Measurements from ENCODE around the gene RIPK4.
"Not testable (repeated sequence)": the region's sequence is repeated elsewhere in the genome, so short reads cannot be mapped to it uniquely, and the experiment has no call there.

The RIPK4 gene

GRCh38 chr21:41801321-41802197 is 34.7 kb upstream of the RIPK4 start:
- no peak overlapping the region for H3K4me3 ChIP-seq (ENCODE audit: low read length)
- TF ChIP-seq ZNF274 (IDR thresholded peaks at IDR 0.05; ENCODE audit: low read depth, low read length): no peak

DNA sequence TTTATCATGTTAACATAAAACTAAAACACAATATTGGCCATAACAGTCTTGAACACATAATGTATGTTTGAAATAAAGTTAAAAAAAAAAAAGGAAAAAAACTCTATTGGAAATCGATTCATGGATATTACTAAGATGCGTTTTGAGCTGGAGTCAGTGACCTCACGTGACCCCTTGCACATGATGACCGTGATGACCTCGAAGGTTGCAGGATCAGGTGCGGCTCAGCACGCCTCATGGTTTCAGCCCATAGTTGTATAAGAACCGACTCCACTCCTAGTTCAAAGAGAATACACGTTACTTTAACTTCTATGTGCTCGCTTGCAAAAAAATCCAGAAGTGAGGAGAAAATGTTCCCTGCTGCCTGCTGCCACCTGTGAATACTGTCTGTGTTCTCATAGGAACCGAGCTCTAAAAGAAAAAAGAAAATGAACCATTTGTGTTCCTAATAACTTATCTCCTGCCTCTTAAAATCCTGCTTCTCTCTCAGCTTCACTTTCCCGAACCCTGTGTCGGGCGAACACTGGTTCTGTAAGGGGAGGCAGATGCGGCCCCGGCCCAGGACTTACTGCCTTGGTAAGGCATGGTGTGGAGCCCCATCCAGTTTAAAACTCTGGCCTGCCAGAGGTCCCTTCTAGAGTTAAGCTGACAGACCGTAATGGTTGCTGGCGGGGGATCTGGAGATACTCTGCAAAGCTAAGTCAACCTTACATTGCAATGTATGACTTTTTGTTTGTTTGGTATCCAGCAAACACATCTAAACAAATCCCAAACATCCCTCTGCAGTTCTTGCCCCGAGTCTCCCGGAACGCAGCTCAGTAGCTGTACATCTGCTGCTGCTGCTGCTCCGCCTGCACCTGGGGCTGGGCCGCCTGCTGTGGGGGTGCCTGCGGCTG is 33.8 kb upstream of the RIPK4 start:
- H3K4me3 ChIP-seq (ENCODE audit: low read length): no peak overlapping the region
- TF ChIP-seq ZNF274 (IDR thresholded peaks at IDR 0.05; ENCODE audit: low read depth, low read length): no peak

DNA sequence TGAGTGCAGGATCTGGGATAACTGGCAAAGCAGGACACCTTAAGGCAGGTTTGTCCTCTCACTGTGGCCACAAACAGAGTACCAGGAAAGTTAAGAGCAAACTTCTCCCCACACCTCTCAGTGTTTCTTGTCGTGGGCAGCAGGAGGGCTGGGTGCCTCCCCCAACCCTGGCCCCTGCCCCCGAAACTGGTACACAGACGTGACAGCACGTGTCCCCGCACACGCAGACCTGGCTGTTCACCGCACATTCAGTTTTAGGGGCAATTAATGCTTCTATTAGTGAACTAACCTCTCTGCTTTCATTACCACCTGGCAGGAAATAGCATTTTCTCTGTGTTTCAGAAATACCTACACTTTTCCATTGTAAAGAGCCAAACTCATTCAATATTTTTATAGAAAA is 32.9 kb upstream of the RIPK4 start:
- no peak overlapping the region for H3K4me3 ChIP-seq (ENCODE audit: low read length)
- TF ChIP-seq ZNF274 (IDR thresholded peaks at IDR 0.05; ENCODE audit: low read depth, low read length): no peak

DNA sequence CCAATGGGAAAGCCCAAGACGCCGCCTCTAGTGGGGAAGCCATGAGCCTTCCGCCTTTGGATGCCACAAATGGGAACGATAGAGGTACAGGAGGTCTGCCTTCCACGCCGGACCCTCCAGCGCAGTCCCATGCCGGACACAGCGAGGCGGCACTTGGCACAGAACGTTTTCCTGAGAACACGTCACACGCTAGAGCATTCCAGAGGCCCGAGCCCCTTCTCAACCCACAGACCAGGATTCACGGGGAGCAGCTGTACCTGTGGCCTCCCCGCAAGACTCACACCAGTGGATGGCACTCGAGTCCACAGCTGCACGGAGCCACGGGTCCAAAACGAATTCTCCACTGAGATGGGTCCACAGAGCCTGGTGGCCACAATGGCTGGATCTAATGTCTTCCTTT is 31.5 kb upstream of the RIPK4 start:
- TF ChIP-seq ZNF274 (IDR thresholded peaks at IDR 0.05; ENCODE audit: low read depth, low read length): no peak
- H3K4me3 ChIP-seq (ENCODE audit: low read length): no peak overlapping the region

GRCh38 chr21:41796476-41797080 is 29.7 kb upstream of the RIPK4 start:
- no peak overlapping the region for H3K4me3 ChIP-seq (ENCODE audit: low read length)
- TF ChIP-seq ZNF274 (IDR thresholded peaks at IDR 0.05; ENCODE audit: low read depth, low read length): no peak

GRCh38 chr21:41795726-41796125 is 28.9 kb upstream of the RIPK4 start:
- TF ChIP-seq ZNF274 (IDR thresholded peaks at IDR 0.05; ENCODE audit: low read depth, low read length): no peak
- H3K4me3 ChIP-seq (ENCODE audit: low read length): no peak overlapping the region

DNA sequence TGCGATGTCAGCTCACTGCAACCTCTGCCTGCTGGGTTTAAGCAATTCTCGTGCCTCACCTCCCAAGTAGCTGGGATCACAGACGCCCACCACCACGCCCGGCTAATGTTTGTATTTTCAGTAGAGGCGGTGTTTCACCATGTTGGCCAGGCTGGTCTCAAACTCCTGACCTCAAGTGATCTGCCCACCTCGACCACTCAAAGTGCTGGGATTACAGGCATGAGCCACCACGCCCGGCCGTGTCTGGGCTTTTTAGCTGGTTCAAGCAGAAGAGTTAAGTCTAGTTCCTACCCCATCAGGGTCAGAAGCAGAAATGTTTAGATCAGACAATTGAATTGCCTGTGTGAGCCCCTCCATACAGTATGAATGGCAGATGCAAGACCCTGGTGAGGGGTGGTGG is 27.7 kb upstream of the RIPK4 start:
- no peak overlapping the region for H3K4me3 ChIP-seq (ENCODE audit: low read length)
- TF ChIP-seq ZNF274 (IDR thresholded peaks at IDR 0.05; ENCODE audit: low read depth, low read length): no peak

DNA sequence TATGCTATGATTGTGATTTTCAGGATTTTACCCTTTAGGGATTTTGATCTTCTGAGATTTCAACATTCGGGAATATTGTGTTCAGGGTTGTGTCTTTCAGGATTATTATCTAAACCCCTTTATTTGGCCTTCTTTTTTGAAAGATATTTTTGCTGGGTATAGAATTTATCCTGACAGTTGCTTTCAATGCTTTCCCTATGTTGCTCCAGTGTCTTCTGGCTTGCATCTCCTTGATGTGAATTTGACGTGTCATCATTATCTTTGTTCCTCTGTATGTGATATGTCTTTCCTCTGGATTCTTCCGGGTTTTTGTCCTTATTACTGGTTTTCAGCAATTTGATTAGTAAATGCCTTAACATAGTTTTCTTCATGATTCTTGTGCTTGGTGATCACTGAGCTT is 25.9 kb upstream of the RIPK4 start:
- no peak for TF ChIP-seq ZNF274 (IDR thresholded peaks at IDR 0.05; ENCODE audit: low read depth, low read length)
- H3K4me3 ChIP-seq (ENCODE audit: low read length): no peak overlapping the region

GRCh38 chr21:41786509-41786987 is 19.7 kb upstream of the RIPK4 start:
- H3K4me3 ChIP-seq (ENCODE audit: low read length): no peak overlapping the region
- TF ChIP-seq ZNF274 (IDR thresholded peaks at IDR 0.05; ENCODE audit: low read depth, low read length): no peak

DNA sequence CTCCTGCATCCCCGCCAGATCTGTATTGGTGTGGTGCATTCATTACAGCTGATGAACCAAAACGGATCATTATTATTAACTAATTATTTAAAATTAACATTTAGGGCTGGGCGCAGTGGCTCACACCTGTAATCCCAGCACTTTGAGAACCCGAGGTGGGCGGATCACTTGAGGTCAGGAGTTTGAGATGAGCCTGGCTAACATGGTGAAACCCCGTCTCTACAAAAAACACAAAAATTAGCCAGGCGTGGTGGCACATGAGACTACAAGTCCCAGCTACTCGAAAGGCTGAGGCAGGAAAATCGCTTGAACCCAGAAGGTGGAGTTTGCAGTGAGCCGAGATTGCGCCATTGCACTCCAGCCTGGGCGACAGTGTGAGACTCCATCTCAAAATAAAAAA is 18.4 kb upstream of the RIPK4 start:
- not testable (repeated sequence) for H3K4me3 ChIP-seq (ENCODE audit: low read length)

GRCh38 chr21:41784456-41785102 is 17.7 kb upstream of the RIPK4 start:
- no peak overlapping the region for H3K4me3 ChIP-seq (ENCODE audit: low read length)
- no peak for TF ChIP-seq ZNF274 (IDR thresholded peaks at IDR 0.05; ENCODE audit: low read depth, low read length)

GRCh38 chr21:41783476-41784180 is 16.8 kb upstream of the RIPK4 start:
- TF ChIP-seq ZNF274 (IDR thresholded peaks at IDR 0.05; ENCODE audit: low read depth, low read length): no peak
- H3K4me3 ChIP-seq (ENCODE audit: low read length): no peak overlapping the region

DNA sequence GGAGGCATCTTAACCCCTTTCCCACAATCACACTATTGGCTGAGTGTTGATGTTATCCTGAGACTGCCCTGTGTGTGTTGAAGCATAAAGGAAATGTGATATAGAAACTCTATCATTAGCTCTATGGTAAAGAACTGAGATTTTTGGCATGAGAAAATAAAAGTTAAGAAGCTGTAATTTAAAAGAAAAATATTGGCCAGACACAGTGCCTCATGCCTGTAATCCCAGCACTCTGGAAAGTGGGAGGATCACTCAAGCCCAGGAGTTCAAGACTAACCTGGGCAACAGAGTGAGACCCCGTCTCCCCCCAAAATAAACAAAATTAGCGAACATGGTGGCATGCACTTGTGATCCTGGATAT is 14.2 kb upstream of the RIPK4 start:
- no peak overlapping the region for H3K4me3 ChIP-seq (ENCODE audit: low read length)
- TF ChIP-seq ZNF274 (IDR thresholded peaks at IDR 0.05; ENCODE audit: low read depth, low read length): no peak

All from GM08714 (cell line).